ENCODE measurements around the gene ABCA7.

ABCA7 gene

GRCh38 chr19:1073063-1073955 is 33.4 kb downstream of the ABCA7 start:
- no peak for DNase-seq

- no peak for DNase-seq
Observed at GRCh38 chr19:1073956-1074517, 34.1 kb downstream of the ABCA7 start.

- peak; percentile 79 to 91 for DNase-seq
Observed at GRCh38 chr19:1074544-1075283, 34.8 kb downstream of the ABCA7 start.

GRCh38 chr19:1076046-1076386 is 36.1 kb downstream of the ABCA7 start:
- no peak for DNase-seq

- no peak for DNase-seq
Observed at GRCh38 chr19:1076951-1077350, 37.0 kb downstream of the ABCA7 start.

- DNase-seq = no peak
Observed at GRCh38 chr19:1079566-1080111, 39.7 kb downstream of the ABCA7 start.

GRCh38 chr19:1080360-1081161 is 40.7 kb downstream of the ABCA7 start:
- no peak for DNase-seq

GRCh38 chr19:1081301-1082164 is 41.6 kb downstream of the ABCA7 start:
- peak in 1 of 2 experiments; percentile 91 for DNase-seq

GRCh38 chr19:1082165-1082927 is 42.4 kb downstream of the ABCA7 start:
- peak; percentile 98 to 99 for DNase-seq

- DNase-seq = peak in 1 of 2 experiments; percentile 63
Observed at GRCh38 chr19:1082928-1083816, 43.3 kb downstream of the ABCA7 start.

- no peak for DNase-seq
Observed at GRCh38 chr19:1084024-1084868, 44.3 kb downstream of the ABCA7 start.

GRCh38 chr19:1085053-1085658 is 45.2 kb downstream of the ABCA7 start:
- no peak for DNase-seq

GRCh38 chr19:1085676-1086442 is 46.0 kb downstream of the ABCA7 start:
- DNase-seq = no peak

GRCh38 chr19:1086613-1087012 is 46.7 kb downstream of the ABCA7 start:
- DNase-seq = no peak

- DNase-seq = no peak
Observed at GRCh38 chr19:1087813-1088415, 48.0 kb downstream of the ABCA7 start.

GRCh38 chr19:1088416-1089010 is 48.6 kb downstream of the ABCA7 start:
- DNase-seq = no peak
